BJ (cell line): ENCODE measurements around the gene BID. TPM values are rescaled to one million over a fixed set of nuclear protein-coding genes. Genes with fewer than 3 reads are reported as not detected.

ENCODE experiments used
- CTCF ChIA-PET: fragments of 350-600 bp; formaldehyde crosslinking; extraction: SDS; loops from one replicate; lab custom pipeline; 2021; ENCODE audit warnings: antibody characterized with exemption, inconsistent platforms; lab: Yijun Ruan, JAX
- POLR2A ChIA-PET: fragments of 300-600 bp; sonication (Branson Sonifier 250); formaldehyde crosslinking; extraction: SDS; loops from one replicate; lab custom pipeline; 2021; ENCODE audit warnings: antibody characterized with exemption; lab: Charles Lee
- DNase-seq: peaks from one replicate; pipeline ENCODE4 v3.0.0-alpha.2; 2011; ENCODE audit warnings: low read depth
- H3K27me3 ChIP-seq: 2 replicates; pipeline ENCODE4 v1.6.0; 2011; ENCODE audit warnings: low read length; ENCODE audit not compliant: control insufficient read depth, insufficient read depth
- H3K36me3 ChIP-seq: 2 replicates; pipeline ENCODE4 v1.5.1; 2011; ENCODE audit warnings: low read length; ENCODE audit not compliant: control insufficient read depth, insufficient read depth
- H3K4me3 ChIP-seq: 2 replicates; pipeline ENCODE4 v1.5.1; 2011; ENCODE audit warnings: low read depth, mild to moderate bottlenecking, control low read depth, low read length
- polyA plus RNA-seq: library from polyadenylated mRNA; depleted of rRNA; stranded (reverse); fragments of >200 nt; gene quantifications from 2 replicates; pipeline ENCODE4 v1.2.3, GENCODE V29; 2011
- TF ChIP-seq, protein P1 (sequence below): IDR thresholded peaks from 2 replicates; pipeline ENCODE4 v1.5.1; 2011; ENCODE audit warnings: low read depth, mild to moderate bottlenecking, control low read depth, inconsistent platforms, low read length, moderate library complexity; ENCODE audit not compliant: insufficient read depth

The BID gene
- polyA plus RNA-seq, 1 experiment, result 96.4 TPM

GRCh38 chr22:17778412-17778976, 4.2 kb upstream of the BID start:
- DNase-seq, result no peak
- TF ChIP-seq, protein P1, sequence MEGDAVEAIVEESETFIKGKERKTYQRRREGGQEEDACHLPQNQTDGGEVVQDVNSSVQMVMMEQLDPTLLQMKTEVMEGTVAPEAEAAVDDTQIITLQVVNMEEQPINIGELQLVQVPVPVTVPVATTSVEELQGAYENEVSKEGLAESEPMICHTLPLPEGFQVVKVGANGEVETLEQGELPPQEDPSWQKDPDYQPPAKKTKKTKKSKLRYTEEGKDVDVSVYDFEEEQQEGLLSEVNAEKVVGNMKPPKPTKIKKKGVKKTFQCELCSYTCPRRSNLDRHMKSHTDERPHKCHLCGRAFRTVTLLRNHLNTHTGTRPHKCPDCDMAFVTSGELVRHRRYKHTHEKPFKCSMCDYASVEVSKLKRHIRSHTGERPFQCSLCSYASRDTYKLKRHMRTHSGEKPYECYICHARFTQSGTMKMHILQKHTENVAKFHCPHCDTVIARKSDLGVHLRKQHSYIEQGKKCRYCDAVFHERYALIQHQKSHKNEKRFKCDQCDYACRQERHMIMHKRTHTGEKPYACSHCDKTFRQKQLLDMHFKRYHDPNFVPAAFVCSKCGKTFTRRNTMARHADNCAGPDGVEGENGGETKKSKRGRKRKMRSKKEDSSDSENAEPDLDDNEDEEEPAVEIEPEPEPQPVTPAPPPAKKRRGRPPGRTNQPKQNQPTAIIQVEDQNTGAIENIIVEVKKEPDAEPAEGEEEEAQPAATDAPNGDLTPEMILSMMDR, result no peak
- no peaks in the 10 kb centered on the region for H3K27me3 ChIP-seq
- no peaks in the 10 kb centered on the region for H3K36me3 ChIP-seq
- ChIA-PET CTCF (interaction anchor here (0.9 to 1.5 kb wide), 2 partner anchors 9 to 220 kb away, joined by 3 to 5 read pairs; no protein-coding TSS in a partner anchor), POLR2A (no interaction called here)
- H3K4me3 ChIP-seq, result no peak overlapping the region

DNA sequence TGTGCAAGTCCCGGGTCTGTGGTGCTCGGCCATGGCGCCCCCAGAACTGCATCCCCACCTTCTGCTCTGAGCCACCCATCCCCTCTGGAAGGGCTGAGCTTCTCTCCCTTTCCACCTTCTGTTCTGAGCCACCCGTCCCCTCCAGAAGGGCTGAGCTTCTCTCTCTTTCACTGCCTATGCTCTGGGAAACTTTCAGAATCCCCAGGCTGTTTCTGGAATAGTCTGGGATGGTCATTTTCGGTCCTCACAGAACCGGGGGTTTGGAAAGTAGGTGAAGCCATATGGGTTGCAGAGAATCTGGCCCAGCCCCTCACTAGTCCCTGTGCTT, 3.4 kb upstream of the BID start:
- TF ChIP-seq, protein P1, result no peak
- ChIA-PET POLR2A (no interaction called here), CTCF (no interaction called here)
- no peak overlapping the region for H3K4me3 ChIP-seq
- no peaks in the 10 kb centered on the region for H3K27me3 ChIP-seq
- no peak for DNase-seq
- no peaks in the 10 kb centered on the region for H3K36me3 ChIP-seq

DNA sequence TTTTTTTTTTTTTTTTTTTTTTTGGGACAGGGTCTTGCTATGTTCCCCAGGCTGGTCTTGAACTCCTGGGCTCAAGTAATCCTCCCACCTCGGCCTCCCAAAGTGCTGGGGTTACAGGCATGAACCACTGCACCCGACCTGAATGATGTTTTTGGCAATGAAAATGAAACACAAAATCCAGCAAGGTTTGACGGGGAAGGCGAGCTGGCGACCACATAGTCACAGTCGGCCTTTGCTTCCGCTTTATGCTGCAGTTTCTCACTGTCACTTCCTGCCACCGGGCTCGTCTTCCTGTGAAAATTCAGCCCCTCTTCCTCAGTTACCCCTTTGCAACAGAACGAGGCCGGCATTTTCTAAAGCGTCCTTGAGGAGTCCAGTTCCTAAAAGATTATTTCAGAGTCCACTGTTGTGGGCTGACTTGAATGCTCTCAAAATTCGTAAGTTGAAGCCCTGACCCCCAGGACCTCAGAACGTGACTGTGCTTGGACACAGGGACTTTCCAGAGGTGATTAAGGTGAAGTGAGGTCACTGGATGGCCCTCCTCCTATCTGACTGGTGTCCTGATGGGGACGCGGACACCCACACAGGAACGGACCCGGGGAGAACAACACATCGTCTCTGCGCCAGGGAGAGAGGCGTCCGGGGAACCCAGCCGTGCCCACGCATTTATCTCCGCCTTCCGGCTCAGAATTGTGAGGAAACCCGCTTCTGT, 2.9 kb upstream of the BID start:
- ChIA-PET POLR2A (no interaction called here), CTCF (no interaction called here)
- H3K27me3 ChIP-seq, result no peaks in the 10 kb centered on the region
- no peak for DNase-seq
- TF ChIP-seq, protein P1, result no peak
- H3K36me3 ChIP-seq, result no peaks in the 10 kb centered on the region
- H3K4me3 ChIP-seq, result no peak overlapping the region

DNA sequence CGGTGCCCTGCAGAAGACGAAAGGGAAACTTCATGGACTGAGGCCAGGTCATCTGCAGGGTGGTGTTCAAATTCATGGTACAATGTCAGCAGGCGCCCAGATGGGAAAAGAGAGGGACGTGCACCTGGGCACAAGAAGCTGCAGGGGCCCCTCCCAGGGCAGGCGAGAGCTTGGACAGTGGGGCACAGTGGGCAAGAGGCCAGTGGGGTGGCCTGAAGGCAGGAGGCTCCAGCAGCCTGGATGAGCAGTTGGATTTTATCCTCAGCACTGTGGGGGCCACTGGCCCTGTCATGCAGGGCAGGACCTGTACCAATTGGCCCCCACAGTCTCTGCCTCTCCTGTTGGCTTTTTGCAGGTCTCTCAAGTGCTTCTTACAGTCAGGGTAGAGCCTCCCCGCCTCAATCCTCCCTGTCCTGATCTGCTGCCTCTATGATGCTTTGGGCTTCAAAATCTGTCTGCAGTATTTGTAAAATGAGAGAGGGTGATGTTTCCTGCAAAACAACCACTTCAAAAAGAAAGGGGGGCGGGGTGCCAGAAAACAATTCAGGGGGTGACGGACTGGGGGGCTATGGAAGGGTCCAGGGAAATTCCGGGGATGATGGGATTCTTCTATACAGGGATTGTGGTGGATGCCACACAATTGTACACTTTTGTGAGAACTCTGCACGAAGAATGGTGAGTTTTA, 1.7 kb upstream of the BID start:
- no peak for DNase-seq
- TF ChIP-seq, protein P1, result no peak
- peaks cover 2% of the 10 kb centered on the region for H3K36me3 ChIP-seq
- CTCF ChIA-PET, result no interaction called here
- no peaks in the 10 kb centered on the region for H3K27me3 ChIP-seq
- H3K4me3 ChIP-seq, result no peak overlapping the region
- POLR2A ChIA-PET, result no interaction called here

GRCh38 chr22:17774926-17775685, 837 bp upstream of the BID start:
- Histone ChIP-seq H3K4me3 (peak overlapping the region; percentile 72; the same call in 1 of the 2 replicates), H3K36me3 (peaks cover 2% of the 10 kb centered on the region), H3K27me3 (no peaks in the 10 kb centered on the region)
- TF ChIP-seq, protein P1, result no peak
- ChIA-PET CTCF (interaction anchor here (4.4 kb wide), 1 partner anchor 11 kb away, joined by 23 read pairs; no protein-coding TSS in a partner anchor), POLR2A (no interaction called here)
- no peak for DNase-seq
